IMR-90 (cell line): ENCODE data around the gene SCAANT1.

Experiments
- CEBPB ChIP-seq: IDR thresholded peaks from 2 replicates; pipeline ENCODE4 v1.6.1; 2012; ENCODE audit warnings: low read depth, low read length, improper control_type of control experiment
- CHD1 ChIP-seq: IDR thresholded peaks from 2 replicates; pipeline ENCODE4 v1.6.1; 2012; ENCODE audit warnings: low read depth, low read length, improper control_type of control experiment
- CTCF ChIP-seq: conservative IDR thresholded peaks from 2 replicates; pipeline ENCODE4 v1.5.1; 2012; ENCODE audit warnings: mild to moderate bottlenecking, low read depth, low read length, improper control_type of control experiment
- MAFK ChIP-seq: IDR thresholded peaks from 2 replicates; pipeline ENCODE4 v1.6.1; 2012; ENCODE audit warnings: low read depth, low read length, improper control_type of control experiment
- MAZ ChIP-seq: IDR thresholded peaks from 2 replicates; pipeline ENCODE4 v1.6.1; 2012; ENCODE audit warnings: low read depth, mild to moderate bottlenecking, low read length, improper control_type of control experiment, moderate library complexity, borderline replicate concordance
- MXI1 ChIP-seq: IDR thresholded peaks from 2 replicates; pipeline ENCODE4 v1.6.1; 2012; ENCODE audit warnings: low read depth, mild to moderate bottlenecking, low read length, moderate library complexity, borderline replicate concordance
- NFE2L2 ChIP-seq: fragments of 150-350 bp; IDR thresholded peaks from 2 replicates; pipeline ENCODE4 v1.6.1; 2016; ENCODE audit warnings: low read depth, mild to moderate bottlenecking, low read length
- POLR2A ChIP-seq: IDR thresholded peaks from 2 replicates; pipeline ENCODE4 v1.6.1; 2012; ENCODE audit warnings: mild to moderate bottlenecking, low read depth, low read length
- RAD21 ChIP-seq: IDR thresholded peaks from 2 replicates; pipeline ENCODE4 v1.6.1; 2012; ENCODE audit warnings: low read length, improper control_type of control experiment
- RCOR1 ChIP-seq: IDR thresholded peaks from 2 replicates; pipeline ENCODE4 v1.6.1; 2012; ENCODE audit warnings: mild to moderate bottlenecking, low read length, improper control_type of control experiment; ENCODE audit not compliant: insufficient replicate concordance
- SMC3 ChIP-seq: fragments of 150-350 bp; IDR thresholded peaks from 2 replicates; pipeline ENCODE4 v1.6.1; 2016; ENCODE audit warnings: low read depth, mild to moderate bottlenecking, antibody characterized with exemption, low read length, moderate library complexity

- no peak for TF ChIP-seq CTCF
- TF ChIP-seq POLR2A = no peak
- no peak for TF ChIP-seq NFE2L2
- no peak for TF ChIP-seq SMC3
- no peak for TF ChIP-seq MXI1
- TF ChIP-seq CHD1 = no peak
- no peak for TF ChIP-seq MAZ
- no peak for TF ChIP-seq MAFK
- TF ChIP-seq CEBPB = no peak
- no peak for TF ChIP-seq RCOR1
- TF ChIP-seq RAD21 = no peak
Measured at GRCh38 chr3:63878394-63879060, 33.7 kb downstream of the SCAANT1 start.
